ENCODE data around the gene SHROOM1.
A peak's percentile ranks its signal among the peaks of the same experiment; 100 is the strongest.
"Not testable (repeated sequence)": the region's sequence is repeated elsewhere in the genome, so short reads cannot be mapped to it uniquely, and the experiment has no call there.

Gene SHROOM1, protein sequence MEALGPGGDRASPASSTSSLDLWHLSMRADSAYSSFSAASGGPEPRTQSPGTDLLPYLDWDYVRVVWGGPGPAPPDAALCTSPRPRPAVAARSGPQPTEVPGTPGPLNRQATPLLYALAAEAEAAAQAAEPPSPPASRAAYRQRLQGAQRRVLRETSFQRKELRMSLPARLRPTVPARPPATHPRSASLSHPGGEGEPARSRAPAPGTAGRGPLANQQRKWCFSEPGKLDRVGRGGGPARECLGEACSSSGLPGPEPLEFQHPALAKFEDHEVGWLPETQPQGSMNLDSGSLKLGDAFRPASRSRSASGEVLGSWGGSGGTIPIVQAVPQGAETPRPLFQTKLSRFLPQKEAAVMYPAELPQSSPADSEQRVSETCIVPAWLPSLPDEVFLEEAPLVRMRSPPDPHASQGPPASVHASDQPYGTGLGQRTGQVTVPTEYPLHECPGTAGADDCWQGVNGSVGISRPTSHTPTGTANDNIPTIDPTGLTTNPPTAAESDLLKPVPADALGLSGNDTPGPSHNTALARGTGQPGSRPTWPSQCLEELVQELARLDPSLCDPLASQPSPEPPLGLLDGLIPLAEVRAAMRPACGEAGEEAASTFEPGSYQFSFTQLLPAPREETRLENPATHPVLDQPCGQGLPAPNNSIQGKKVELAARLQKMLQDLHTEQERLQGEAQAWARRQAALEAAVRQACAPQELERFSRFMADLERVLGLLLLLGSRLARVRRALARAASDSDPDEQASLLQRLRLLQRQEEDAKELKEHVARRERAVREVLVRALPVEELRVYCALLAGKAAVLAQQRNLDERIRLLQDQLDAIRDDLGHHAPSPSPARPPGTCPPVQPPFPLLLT

GRCh38 chr5:132830436-132831094 is at the start of gene SHROOM1:
Gene SHROOM1, minus strand, starts transcription at chr5:132830647. Its CDS starts 4,507 bp downstream, at chr5:132826140.
- peak; percentile 86 for DNase-seq (ENCODE audit: low spot score)

DNA sequence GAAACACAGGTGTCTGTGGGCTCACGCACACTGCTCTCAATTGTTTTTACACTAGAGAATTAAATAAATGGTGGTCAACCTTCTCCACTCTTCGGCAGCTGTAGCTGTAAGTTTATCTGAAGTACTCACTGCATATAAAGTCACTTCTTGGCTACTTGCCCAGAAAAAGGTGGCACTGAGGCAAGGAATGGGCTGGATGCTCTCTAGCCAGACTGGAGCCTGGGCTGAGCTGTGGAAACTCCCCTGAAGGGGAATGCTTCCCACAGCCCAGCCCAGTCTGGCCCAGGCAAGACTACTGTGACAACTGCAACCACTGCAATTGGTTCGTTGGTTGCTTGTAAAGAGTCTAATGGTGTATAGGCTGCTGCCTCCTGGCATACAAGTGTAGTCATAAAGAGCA is 47.5 kb upstream of the SHROOM1 start:
- DNase-seq (ENCODE audit: low spot score) = no peak

DNA sequence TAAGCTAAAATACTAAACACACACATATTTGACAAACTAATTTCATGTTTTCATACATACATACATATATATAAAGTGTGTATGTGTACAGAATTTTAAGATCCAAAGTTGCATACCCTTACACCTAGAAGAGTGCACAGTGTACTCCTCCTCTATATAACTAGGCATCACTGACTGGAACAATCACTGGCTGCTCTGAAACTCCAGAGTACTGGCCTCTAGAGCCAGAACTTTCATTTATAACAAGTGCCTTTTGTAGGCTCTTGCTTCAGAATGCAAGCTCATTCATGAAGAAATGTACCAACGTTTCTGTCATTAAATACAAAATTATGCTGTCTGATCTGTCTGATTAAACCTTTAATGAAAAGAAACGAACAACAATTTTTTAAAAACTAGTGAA is 47.0 kb upstream of the SHROOM1 start:
- no peak for DNase-seq (ENCODE audit: low spot score)

DNA sequence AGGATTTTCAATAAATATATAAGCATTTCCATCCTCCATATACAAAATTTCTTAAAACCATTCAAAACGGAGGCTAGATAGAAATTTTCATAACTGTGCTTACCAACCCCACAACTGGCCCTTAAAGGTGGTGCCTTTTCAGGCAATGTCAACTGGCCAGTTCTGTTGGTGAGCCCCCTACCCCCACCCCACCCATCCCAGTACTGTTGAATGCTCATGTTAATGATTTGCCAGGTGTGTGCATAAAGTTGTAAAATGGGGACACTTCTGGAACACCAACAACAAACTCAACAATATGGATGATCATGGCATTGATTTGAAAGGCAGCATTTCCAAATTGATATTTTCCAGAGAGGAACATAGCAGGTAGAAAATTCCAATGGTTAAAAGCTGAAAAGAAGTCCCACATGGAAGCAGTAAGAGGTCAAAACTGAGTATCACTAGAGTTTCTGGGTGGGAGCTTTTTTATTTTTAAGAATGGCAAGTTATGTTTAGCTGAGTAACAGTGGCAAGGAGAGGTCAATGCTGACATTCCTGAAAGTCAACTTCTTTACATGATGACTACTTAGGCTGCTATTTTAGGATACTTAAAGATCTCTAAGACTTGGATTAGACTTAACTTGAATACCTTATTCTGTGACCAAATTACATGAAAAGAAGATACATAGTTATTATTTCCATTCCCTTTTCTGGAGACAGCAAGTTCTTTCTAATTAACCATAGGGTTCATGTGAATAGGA is 45.7 kb upstream of the SHROOM1 start:
- no peak for DNase-seq (ENCODE audit: low spot score)

- DNase-seq (ENCODE audit: low spot score) = no peak
These were observed 43.5 kb upstream of the SHROOM1 start for GRCh38 chr5:132873930-132874271.

- DNase-seq (ENCODE audit: low spot score) = no peak
These were observed 42.9 kb upstream of the SHROOM1 start, which contains the start of gene LEAP2 for GRCh38 chr5:132873119-132873929. Gene LEAP2, plus strand, starts transcription at chr5:132873668. Its CDS starts 27 bp downstream, at chr5:132873695.

GRCh38 chr5:132872788-132873118 is 42.3 kb upstream of the SHROOM1 start:
- no peak for DNase-seq (ENCODE audit: low spot score)

DNA sequence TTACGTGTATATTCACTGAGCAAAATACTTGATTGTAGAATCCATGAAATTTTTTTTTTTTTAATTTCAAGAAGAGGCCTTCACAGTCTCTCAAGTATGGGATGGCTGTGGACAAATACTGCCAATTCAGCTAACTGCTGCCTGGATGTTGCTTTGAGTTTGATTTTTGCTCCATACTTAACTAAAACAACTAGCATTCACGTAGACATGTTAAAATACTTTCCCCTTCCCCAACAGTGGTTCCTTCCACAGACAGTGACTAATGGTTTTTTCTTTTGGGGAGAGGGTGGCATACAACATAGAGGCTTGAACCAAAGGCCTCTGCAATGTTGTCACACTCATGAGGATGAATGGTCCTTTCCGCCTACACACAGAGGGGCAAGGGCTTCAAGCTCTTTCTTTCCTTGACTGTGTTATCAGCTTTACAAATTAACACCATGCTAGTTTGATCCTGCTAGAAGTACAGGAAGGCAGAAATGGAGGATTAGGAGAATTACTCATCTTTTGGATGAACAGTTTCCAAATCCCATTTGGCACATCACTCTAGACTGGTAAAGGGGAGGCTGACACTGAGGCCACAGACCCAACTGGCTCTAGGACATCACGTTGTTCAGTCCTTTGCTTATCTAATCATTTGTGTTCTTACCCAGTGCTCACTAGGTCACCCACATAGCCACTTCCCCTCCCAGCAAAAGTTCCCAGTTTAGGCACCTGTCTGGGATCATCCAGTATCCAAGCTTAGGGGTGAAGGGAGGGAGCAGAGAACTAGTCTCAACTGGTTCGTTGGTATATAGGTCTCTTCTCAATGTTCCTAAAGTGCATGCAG is 41.2 kb upstream of the SHROOM1 start:
- DNase-seq (ENCODE audit: low spot score) = no peak

DNA sequence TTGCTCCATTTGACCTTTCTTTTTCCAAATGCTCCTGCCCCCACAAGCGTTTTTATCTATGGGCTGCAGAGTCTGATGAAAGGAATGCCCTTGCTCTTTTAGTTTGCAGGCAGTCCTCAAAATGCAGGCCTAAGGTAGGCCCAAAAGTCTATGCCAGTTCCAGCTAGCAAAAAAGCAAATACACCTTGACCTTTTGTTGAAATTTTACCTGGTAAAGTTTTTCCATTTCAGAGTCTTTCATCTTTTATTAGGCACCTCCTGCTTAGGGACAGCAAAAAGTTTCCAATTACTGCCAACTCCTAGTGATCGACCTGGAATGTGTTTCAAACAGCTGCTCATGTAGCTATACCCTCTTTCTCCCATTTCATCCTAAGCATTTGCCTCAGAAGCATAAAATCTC is 40.4 kb upstream of the SHROOM1 start:
- DNase-seq (ENCODE audit: low spot score) = no peak

GRCh38 chr5:132868754-132869153 is 38.3 kb upstream of the SHROOM1 start:
- DNase-seq (ENCODE audit: low spot score) = no peak

DNA sequence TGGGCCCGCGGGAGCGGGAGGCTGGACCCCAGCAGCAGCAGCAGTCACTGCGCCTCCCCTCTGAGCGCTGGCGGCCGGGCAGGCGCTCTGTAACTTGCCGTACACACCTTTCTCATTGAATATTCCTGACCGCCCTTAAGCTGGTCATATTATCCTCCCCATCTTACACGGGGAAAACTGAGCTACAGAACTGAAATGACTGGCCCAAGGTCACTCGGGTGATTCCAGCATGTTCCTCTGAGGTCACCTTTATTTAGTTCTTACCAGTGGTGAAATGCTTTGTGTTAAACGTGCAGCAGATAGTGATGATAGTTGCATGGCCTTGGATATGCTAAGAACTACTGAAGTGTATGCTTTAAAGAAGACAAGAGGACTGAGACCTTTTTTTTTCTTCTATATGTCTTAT is 36.6 kb upstream of the SHROOM1 start:
- no peak for DNase-seq (ENCODE audit: low spot score)

DNA sequence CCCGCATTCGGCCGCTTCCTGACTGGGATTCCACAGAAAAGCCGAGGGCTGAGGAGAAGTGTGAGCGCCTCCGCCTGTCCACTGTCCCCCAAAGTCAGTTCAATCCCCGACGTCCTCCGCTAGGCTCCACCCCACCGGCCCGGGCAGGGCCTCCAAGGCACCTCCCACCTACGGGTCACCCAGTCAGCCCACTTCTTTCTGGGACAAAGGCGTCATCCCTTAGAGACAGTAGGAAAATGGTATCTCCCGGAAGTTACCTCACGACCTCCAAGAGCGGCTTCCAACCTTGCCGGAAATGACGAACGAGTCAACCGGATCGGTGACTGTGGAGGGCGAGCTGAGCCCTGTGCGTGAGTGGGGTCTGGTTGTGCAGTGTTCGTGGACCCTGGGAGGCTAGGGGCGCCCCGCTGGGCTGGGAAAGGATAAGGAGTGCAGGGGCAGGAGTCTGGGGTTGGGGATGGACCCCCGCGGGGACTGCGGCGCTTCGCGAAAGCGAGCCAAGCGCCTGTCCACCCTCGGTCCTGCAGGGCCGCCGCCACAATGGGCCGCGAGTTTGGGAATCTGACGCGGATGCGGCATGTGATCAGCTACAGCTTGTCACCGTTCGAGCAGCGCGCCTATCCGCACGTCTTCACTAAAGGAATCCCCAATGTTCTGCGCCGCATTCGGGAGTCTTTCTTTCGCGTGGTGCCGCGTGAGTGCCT is 36.0 kb upstream of the SHROOM1 start, which contains the start of the genes GDF9 and UQCRQ:
GDF9 (minus strand) TSS at position 128 of the 704 bp plus-strand sequence. CDS start 1,936 bp downstream, outside the sequence.
UQCRQ (plus strand) TSS at position 301 of the 704 bp plus-strand sequence; CDS start at position 541, 240 bp downstream.
- peak; percentile 100 for DNase-seq (ENCODE audit: low spot score)

DNA sequence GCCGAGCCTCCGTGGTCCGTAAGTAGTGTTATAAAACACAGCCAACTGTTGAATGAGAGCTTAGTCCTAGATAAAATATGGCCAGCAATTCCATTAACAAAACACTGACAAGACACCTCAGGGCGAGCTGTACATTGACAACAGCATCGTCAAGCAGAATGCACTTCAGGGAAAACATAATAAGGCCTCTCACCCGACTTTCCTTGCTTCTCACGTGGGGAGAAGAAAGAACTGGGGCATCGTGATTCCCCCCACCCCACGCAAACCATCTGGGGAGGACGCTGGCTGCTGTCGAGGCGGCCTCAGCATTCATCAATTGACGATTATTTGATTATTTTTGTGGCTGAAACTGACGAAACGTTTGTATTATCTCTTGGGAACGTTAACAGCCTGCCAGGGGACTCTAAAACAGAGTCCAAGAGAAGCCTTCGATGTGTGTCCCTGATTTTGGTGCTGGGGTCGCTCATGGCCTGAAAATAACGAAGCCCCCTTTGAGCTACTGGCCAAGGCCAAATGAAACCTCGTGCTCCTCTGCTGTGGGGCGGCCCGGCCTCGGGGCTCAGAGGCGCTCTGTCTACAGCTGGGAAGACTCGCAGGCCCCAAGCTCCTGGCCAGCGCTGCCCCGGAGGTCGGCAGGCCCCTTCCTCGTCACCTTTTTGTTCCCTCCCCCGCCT is 35.4 kb upstream of the SHROOM1 start:
- DNase-seq (ENCODE audit: low spot score) = no peak

GRCh38 chr5:132860742-132861141 is 30.3 kb upstream of the SHROOM1 start:
- no peak for DNase-seq (ENCODE audit: low spot score)

GRCh38 chr5:132859889-132860437 is 29.5 kb upstream of the SHROOM1 start:
- no peak for DNase-seq (ENCODE audit: low spot score)

DNA sequence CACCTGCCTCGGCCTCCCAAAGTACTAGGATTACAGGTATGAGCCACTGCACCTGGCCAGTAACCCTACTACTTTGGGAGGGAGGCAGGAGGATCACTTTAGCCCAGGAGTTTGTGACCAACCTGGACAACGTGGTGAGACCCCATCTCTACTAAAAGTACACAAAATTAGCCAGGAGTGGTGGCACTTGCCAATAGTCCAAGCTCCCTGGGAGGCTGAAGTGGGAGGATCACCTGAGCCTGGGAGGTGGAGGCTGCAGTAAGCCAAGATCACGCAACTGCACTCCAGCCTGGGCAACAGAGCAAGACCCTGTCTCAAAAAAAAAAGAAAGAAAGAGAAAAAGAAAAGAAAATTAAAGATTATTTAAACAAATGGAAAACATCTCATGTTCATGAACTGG is 25.6 kb upstream of the SHROOM1 start:
- no peak for DNase-seq (ENCODE audit: low spot score)

GRCh38 chr5:132854992-132855391 is 24.5 kb upstream of the SHROOM1 start:
- DNase-seq (ENCODE audit: low spot score) = not testable (repeated sequence)

- no peak for DNase-seq (ENCODE audit: low spot score)
These were observed 23.9 kb upstream of the SHROOM1 start for GRCh38 chr5:132854301-132854700.
